ENCODE measurements around the gene LDLRAD3.

DNA sequence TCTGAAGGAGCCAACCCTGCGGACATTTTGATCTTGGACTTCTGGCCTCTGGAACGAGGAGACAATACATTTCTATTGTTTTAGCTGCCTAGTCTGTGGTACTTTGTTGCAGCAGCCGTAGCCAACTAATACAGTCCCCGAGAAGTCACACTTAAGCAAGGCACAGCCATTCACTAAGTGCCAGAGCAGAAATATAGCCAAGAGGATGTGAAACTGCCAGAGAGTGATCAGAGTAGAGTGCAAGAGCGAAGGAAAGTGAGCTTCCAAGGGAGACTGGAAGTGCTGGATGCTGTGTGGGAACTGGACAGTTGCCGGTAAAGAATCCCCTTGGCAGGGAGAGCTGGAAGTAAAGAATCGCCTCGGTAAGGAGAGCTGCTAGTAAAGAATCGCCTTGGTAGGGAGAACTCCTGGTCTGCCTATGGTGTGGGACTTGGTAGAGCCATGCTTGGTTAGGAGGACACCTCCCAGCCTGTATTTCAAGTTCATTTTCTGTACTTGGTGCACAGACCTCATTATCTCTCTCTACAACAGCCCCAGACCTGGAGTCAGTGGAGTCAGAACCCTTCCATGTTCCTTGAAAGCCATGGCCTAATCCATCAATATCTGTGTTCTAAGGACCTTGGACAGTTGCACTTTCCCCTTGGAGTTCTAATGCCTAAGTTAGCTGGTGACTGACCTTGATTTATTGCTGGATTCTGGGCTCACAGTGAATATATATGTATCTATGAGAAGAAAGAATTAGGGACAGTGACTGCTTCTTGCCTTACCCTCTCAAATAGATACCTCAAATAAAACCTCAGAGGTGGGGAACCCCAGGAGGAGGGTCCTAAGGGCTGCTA, 162.1 kb downstream of the LDLRAD3 start:
- TF ChIP-seq GATA2 (IDR thresholded peaks at IDR 0.05; ENCODE audit: low read depth, low read length) (no peak), GATA3 (IDR thresholded peaks at IDR 0.05; ENCODE audit: low read depth, low read length) (no peak)

Measured in SH-SY5Y (cell line).